Measurements from ENCODE around the gene RNF207.

The RNF207 gene

DNA sequence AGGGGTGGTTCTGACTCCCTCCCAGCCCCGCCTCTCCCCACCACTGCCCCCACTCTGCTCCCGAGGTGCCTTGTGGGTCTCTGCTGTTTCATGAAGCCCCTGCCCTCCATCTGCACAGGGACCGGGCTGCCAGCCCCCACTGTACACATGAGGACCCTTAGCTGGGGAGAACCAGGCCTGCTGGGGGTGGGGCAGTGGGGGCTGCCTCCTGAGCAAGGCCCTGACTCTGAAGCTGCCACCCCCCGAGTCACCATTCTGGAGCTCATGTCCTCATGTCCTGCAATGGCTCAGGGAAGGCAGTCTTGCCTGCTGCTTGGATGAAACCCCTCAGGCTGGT lies 46.4 kb downstream of the RNF207 start:
- DNase-seq = no peak

DNA sequence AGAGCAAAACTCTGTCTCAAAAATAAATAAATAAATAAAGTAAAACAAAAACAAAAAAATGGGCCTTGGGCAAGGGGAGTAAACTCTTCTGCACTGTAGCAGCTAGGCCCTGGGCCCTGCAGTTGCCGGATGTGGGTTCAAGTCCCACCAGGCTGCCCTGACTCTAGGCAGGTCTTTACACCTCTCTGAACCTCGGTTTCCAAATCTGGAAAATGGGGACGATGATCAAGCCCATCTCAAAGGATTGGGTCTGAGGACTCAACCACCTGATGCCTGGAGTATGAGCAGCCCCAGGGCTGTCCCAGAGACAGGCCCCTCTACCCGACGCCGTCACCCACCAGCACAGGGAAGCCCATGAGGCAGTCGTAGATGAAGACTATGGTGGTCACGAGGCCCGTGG lies 47.5 kb downstream of the RNF207 start:
- DNase-seq = no peak

DNA sequence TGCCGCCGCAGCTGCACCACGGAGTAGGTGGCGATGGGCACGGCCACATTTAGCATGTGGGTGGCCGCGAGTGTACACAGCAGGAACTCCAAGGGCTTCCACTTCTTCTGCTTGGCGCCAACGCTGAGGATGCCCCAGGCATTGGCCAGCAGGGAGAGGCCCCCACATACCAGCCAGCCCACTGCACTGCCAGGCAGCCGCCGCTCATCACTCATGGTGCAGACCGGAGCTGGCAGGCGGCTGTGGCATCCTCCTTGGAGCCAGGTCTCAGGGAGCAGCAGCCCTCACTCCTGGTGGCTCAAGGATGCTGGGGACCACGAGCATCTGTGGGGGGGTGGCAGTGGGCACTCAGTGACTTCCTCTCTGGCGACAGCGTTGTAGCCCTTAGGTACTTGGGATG lies 48.8 kb downstream of the RNF207 start:
- no peak for DNase-seq

DNA sequence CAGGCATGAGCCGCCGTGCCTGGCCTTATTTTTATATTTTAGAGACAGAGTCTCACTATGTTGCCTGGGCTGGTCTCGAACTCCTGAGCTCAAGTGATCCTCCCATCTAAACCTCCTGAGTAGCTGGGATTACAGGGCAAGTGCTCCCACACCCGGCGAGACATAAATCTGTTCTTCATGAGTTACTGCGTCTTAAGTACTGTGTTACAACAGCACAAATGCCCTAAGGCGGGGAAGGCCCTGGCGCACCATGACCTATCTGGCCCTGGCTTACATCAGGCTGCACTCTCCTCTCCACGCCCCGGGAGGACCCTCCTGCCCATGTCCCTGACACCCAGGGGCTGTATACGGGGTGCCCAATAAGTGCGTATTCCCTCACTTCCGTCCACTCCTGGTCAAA lies 50.7 kb downstream of the RNF207 start:
- DNase-seq = no peak

DNA sequence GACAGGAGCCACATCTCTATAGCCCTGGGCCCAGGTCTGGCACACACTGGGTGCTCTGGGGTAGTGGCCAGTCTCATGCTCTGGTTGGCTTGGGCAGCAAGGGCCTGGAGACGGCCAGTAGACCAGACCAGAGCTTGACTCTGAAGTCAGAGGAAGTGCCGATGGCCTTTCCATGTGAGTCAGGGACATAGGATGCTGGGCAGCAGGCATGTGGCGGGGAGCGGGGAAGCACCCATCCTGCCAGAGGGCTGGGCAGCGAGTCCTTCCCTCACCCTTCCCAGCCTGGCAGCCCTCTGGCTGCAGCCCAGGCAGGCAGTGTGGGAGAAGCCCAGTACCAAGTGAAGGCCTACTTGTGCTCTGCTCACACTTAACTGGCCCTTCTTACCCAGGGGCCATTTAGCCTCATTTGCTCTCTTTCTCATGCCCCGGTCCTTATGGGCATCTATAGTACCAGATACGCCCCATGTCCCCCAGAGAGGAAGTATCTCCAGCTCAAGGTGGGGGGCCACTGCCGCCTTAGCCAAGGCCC lies 51.7 kb downstream of the RNF207 start:
- DNase-seq = no peak

DNA sequence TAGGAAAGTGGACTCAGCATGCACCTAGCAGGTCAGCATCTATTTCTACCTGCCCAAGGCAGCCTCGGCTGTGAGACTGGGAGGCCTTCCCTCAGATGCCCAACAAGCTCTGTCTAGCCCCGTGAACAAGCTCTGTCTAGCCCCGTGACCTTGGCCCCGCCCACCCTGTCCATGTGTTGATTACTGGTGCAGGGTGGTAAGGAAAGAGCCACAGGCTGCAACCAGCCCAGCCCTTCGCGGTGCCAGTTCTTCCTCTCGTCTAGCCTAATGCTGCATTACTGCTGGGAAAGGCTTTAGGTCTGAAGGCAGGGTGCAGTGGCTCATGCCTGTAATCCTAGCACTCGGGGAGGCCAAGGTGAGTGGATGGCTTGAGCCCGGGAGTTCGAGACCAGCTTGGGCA lies 52.8 kb downstream of the RNF207 start:
- DNase-seq = no peak

DNA sequence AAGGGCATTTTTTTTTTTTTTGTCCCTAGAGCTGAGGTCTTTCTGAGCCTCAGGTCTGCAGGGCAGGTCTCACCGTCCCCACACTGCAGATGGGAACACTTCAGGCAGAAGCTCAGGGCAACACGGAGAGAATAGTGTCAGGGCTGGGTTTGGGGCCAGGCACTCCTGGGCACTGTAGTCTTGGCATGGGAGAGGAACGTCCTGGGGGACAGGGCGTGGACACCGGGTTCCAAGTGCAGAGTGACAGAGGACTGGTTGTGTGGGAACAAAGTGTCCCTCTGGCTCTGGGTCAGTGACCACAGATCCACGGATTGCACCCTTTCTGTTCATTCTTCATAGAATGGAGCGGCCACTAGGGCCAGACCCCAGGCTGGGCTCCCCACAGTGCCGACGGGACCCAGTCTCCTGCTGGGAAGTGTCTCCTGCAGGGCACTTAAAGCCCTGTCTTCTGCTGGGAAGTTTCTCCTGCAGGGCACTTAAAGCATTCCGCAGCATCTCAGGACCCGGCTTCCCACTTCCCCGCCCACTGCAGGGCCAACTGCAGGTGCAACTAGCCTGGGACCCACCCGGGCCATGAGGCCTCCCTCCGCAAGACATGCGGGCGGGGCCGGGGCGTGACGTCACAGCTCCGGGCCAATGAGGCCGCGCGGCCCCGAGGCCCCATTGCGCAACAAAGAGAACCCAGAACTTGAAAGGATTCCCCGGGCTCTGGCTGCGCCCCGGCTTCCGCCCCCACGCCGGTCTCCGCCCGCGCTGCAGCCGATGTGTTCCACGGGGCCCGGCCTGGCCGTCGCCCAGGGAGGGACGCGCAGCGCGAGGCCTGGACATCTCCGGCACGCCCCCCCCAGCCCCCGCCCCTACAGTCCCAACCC lies 53.8 kb downstream of the RNF207 start:
- peak; percentile 45 for DNase-seq

DNA sequence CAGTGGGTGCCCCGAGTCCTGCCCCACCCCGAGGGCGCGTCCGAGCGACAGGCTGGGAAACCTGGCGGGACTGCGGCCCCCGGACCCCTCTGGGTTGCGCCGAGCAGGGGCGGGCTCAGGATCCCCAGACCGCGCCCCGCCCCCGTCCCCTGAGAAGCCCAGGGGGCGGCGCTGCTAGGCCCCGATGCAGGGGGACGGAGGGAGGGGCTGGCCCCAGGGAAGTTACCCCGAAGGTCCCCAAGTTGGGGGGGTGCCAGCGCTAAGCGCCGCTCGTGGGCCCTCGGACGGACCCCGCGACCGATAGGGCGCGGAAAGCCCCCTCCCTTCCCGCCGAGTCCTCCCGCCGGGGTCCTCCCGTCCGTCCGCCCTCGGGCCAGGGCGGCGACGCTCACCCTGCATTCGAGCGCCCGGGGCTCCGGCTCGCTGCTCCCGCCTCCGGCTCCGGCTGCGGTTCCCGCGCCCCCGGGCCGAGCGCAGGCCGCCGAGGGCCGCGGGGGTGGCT lies 54.6 kb downstream of the RNF207 start:
- no peak for DNase-seq

DNA sequence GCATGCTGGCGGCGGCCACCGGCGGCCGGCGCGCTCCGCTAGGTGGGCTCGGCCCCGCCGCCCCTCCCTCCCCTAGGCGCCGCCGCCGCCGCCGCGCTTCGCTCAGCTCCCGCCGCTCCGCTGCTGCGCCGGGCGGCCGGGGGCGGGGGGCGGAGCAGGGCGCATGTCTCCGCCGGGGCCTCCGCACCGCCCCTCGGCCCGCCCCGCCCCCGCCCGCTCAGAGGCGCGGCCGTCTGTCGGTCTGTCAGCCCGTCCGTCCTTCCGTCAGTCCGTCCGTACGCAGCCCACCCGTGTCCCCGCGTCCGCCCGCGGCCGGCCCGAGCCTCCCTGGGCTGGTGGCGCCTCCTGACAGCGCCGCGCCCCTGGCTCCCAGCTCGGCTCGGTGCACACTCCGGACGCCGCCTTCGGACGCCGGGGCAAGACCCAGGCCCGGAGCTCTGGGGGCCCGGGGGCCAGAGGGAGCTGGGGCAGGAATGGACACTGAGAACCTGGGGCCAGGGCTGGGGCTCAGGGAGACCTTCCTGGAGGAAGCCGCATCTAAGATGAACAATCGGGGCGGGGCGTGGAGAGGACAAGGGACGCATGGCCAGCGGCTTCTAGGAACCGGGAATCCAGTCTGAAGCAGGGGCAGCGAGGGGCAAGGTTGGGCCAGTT lies 55.2 kb downstream of the RNF207 start, which contains the start of gene GPR153:
Gene GPR153, minus strand, starts transcription at position 138 of the 654 bp plus-strand sequence. CDS start 6,193 bp downstream, outside the sequence.
- DNase-seq = no peak

DNA sequence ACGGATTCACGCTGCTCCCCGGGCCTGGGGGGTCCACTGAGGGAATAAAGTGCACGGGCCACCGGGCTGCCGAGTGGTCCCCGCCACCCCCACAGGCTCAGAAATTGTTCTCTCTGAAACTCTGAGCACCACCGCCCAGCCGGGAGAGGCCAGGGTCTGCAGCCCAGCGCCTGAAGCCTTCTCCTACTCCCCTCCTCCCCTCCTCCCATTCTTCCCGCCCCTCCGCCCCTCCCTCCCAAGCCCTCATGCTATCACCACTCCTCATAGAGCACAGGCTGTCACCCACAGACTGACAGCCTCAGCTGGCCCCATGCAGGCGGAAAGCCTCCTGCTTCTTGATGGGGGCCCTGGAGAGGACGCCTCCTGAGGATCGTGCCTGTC lies 55.7 kb downstream of the RNF207 start:
- no peak for DNase-seq

DNA sequence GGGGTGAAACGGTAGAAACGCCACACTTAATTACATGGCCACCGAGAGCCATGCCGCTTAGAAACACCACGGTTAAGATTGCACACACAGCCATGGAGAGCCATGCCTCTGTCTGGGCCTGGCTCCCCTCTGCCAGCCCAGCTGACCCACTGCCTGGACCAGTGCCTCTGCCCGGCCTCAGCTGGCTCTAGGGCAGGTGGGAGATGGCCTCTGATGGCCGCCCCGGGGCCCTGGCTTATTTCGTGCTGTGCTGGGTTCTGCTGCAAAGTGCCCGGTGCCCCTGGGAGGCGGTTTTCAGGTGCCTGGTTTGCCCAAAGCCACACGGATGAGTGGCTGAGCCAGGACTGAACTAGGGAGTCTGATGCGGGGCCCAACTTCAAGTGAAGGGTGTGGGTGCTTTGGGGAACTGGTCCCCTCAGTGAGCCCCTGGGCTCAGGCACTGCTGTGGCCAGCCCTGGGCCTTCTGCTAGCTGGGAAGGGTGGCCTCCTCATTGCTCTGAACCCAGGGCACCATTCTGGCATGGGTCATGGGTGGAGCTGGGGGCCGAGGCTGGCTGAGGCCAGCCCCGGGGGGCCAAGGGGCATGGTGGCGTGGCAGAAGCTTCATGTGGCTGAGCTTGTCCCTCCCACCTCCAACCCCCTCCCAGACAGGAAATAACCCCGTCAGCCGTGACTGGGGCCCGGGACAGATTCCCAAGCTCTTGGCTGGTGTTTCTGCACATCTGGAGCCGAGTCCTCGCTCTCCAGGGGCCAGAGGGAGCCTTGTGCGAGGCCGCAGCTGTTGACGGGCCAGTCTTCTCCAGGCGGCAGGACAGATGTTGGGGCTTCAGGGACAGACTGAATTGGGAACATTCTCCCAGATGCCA lies 56.9 kb downstream of the RNF207 start:
- DNase-seq = no peak

DNA sequence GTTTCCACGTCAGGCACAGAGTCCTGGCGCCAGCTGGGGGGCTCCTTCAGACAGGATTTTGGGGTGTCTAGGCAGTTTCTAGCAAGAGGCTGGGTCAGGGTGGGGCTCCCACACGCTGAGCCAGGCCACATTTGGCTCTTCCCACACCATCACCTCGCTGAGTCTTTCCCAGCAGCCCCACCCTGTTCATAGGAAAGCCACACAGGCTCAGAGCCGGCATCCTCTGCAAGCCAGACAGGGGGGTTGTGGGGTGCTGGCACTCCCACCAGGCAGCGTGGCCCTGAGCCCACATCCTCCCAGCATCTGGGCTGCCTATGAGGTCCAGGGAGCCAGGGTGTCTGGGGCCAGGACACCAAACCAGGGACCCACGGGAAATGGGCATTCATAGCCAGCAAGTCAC lies 57.8 kb downstream of the RNF207 start:
- no peak for DNase-seq

DNA sequence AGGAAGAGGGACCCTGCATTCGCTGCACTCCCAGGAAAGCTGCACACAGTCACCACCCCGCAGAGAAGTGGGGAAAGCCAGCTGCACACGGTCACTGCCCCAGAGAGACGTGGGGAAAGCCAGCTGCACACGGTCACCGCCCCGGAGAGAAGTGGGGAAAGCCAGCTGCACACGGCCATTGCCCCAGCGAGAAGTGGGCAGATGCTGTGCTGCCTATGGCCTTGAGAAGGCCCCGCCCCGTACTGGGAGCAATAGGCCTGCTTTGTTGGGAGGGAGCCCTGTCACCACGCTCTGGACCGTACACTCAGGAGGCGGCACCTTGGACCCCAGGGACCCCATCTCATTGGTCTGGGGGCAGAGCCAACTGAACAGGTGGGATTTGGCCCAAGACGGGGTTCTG lies 59.2 kb downstream of the RNF207 start:
- DNase-seq = no peak

DNA sequence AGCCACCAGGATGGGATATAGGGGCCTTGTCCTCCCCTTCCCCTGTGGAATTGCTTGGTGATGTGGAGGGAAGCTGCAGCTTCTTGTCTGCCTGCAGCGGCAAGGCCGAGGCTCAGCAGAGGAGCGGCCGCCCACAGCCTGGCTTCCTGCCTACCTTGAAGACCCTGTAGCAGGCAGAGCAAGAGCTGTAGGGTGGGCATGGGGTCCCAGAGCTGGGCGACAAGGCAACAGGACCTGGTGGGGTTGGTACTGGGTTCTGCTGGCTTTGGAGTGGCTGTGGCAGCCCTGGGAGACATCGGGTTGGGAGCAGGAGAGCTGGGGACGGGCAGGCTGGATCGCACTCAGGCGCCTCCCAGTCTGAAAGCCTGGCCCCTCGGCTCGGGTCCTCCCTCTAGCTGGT lies 60.7 kb downstream of the RNF207 start:
- no peak for DNase-seq

DNA sequence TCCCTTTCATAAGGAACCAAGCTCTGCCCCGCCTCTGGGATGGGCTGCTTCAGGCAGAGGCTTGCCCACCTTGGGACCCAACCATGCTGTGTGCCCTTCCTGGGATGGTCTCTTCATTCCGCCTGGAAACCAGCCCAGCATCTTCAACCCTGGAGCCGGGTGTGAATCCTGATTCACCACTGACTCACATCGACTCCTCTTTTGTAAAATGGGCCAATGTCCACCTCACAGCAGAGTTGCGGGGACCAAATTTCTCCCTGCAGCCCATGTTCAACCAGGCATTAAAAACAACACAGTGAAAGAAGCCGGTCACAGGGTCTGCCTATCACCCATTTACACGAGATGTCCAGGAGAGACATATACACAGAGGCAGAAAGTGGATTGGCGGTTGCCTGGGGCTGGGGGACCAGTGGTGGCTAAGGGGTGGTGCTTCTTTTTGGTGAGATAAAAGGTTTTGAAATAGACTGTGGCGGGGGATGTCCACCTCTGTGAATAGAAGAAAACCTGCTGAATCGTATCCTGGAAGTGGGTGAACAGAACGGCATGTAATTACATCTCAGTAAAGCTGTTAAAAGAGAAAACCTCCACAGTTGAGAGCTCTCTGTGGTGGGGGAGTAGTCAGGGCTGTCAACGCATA lies 61.9 kb downstream of the RNF207 start:
- DNase-seq = no peak

DNA sequence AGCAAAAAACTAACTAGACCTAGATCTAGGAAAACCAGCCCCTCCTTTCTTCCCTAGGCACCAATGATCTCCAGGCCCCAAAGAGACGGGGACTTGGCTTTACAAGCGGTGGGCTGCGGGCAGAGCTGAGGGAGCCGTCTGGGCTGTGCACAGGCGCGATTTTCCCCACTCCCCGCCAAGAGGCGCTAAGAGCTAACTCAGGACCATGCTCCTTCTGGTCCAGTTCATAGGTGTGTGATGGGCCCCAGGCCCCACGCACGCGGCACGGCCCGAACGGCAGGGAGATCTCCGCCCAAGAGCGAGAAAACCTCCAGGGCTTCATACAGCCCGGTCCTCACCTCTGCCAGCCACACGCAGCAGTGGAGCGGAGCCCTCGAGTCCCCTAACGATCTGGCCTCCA lies 62.5 kb downstream of the RNF207 start:
- DNase-seq = no peak

DNA sequence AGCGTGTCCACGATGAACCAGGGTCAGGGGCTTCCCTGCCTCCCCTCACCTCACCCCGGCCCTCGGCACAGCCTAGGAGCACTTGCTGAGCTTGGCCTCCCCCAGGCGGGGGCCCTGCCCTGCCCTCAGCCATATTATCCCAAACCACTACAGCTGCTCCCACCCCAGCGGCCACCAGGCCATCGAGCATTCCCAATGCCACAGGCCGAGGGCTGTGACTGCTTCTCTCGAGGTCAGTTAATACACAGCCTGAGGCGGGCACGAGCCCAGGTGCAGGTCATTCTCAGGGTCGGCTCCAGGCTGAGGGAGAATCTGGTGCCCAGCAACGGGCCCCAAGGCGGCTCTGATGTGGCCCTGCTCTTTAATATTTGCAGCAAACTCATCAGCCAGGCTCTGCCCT lies 63.4 kb downstream of the RNF207 start:
- no peak for DNase-seq

DNA sequence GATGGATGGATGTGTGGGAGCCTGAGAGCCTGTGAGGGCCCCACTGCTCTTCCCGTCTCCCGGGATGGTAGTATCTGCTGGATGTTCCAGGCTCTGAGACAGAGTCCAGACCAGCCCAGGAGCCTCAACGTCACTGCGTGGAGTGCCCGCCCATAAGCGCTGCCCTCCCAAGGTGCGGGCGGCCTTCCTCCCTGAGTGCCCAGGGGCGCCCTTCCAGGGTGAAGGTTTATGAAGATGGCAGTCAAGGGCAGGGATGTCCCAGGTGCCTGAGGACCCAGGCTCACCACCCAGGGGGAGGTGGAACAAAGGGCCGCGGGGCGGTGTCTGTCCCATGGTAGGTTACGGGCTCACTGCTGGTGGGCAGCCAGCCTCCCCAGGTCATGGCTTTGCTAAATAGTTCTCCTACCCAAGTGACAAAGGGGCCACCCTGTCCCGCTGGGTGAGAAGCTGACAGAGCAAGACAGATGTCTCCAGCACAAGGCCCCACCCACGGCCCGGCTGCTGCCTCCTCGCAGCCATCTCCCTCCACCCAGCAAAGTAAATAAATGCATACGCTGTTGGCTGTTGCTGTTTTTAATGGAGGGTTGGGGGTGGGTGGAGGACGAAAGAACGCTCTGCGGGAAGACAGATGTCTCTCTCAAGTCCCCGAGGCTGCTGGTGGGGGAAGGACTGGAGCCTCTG lies 63.9 kb downstream of the RNF207 start:
- DNase-seq = no peak

DNA sequence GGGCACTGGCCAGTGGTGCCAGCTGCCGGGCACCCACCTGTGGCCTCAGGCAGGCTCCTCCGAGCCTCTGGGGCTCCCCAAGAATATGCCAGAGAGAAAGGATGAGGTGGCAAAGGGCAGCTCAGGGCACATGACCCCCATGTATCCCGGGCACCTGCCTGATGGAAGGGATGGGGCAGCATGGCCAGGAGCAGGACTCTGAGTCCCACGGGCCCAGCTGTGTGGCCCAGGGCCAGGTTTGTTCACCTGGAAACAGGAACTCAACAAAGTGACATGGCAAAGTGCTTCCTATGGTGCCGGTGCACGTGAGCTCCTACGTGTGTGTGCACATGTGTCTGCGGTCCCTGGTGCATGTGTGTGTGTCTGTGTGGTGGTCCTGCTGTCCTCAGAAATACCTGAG lies 64.5 kb downstream of the RNF207 start:
- no peak for DNase-seq
